Putamen (tissue), 1 donor: Measurements from ENCODE around the gene ANGPTL2.
A peak's percentile ranks its signal among the peaks of the same experiment; 100 is the strongest.
"Not testable (repeated sequence)": the region's sequence is repeated elsewhere in the genome, so short reads cannot be mapped to it uniquely, and the experiment has no call there.

ENCODE experiments used
- DNase-seq: peaks from one replicate; pipeline ENCODE4 v3.0.0-alpha.2; 2016; ENCODE audit warnings: low spot score

ANGPTL2 gene

DNA sequence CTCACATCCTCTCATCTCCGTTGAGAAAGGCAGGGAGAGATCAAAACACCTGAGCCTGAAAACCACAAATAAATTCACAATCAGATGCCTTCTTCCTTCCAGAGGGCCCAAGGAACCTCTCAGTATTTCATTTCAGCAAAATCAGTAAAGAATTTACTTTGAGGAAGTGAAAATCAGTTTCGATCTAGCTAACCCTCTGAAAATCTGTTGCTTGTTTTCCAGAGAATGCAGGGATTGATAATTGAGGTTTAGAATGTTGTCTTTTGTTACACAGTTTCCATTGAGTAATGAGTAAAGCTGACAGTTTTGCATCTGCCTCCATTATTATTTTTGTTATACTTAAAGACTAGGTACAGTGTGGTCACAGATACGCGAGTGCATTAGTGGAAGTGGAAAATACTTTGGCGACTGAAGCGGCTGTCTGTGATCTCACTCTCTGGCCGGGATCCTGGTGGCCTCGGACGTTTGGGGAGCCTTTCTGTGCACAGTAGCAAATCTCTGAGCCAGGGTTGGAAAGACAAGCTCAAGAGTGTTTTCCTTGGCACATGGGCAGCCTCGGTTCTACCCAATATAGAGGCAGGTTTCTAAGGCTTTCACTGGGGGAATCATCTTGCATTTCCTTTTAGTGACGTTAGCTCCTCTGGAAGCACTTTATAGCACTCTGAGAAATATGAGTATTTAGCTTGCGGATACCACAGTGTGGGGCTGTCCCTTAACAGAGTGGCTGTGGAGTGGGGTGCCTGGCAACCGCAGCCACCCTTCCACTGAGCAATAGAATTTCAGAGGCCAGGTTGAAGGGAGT lies 32.2 kb upstream of the ANGPTL2 start:
- DNase-seq = peak; percentile 78

DNA sequence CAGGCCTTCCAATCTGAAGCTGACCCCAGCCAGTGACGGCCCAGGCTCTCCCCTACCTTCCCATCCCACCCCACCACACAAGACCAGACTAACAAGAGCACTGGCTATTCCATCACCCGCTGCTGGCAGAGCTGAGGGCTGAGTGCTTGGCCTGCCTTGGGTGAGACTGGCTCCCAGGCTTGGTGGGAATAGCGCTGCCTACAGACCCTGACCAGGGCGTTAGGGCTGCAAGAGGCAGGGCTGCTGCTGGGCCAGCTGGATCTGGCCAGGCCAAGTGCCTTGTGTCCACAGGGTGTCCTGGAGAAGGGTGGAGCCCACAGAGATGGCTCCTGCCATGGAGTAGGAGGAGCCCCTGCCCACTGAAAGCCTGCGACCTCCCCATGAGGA lies 31.6 kb upstream of the ANGPTL2 start:
- no peak for DNase-seq

DNA sequence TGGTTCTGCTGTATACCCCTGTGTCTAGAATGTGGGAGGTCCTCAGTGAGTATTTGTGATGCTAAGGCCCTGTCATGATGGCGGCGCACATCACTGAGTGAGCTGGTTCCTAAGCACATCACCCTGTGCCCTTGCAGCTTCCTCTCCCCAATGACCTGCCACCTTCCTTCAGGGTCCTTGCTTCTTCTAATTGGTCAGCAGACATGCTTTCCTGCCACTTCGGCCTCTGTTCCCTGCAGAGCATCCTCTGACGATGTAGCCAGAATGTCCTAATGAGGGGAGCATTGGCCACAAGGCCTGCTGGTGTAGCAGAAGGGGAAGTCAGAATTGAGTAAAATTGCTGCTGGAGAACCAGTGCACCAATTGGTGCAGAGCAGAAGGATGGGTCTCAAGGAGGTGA lies 31.1 kb upstream of the ANGPTL2 start:
- DNase-seq = no peak

DNA sequence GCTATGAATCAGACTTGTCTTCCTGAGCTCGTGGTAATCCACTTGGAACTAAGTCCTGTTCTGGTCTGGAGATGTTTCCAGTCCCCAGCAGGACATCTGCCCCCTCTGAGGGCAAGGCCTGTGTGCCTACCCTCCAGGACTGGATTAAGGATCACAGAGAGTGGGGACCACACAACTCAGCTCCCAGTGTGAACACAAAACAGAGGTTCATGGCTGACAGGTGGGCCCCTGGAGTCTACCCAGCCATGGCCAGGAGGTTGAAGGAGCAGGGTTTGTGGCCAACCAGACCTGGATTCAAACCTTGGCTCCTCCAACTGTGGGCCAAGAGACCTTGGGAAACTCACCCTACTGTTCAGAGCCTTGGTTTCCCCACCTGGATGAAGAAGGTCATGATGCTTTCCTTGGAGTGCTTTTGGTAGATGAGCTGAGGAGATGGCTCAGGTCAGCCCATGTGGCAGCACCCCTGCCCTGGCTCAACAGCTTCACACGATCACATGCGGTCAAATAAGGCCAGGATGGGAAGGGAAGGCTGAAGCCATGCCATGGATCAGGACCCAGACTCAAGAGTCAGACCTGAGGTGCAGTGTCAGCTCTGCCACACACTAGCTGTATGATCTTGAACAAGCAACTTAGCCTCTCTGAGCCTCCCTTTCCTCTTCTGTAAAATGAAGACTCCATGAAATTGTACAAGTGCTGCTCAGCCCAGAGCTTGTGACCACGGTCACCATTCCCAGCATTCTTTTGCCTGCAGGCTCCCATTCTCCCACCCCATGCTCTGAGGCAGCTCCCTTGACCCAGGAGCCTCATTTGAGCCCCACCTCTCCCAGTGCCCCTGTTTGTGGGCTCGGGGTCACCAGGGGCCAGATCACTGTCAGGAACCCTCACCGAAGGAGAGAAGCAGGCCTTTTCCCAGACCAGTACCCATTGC lies 27.3 kb upstream of the ANGPTL2 start:
- DNase-seq = no peak

DNA sequence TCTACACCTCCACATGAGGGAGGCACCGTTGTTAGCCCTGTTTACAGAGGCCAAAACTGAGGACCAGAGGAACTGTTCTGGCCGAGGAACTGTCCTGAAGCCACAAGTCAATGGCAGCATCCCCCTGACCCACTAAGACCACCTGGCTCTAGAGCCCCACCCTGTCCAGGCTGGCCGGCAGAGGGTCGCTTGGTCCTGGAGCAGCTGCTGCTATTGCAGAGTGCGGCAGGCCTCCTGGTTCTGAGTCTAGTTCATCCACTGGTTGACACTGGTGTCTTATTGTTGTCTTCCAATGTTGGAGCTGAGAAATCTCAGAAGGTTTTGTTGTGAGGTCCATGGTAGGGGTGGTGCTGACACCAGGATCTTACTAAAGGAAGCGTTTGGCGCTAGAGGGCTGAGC lies 26.6 kb upstream of the ANGPTL2 start:
- no peak for DNase-seq

DNA sequence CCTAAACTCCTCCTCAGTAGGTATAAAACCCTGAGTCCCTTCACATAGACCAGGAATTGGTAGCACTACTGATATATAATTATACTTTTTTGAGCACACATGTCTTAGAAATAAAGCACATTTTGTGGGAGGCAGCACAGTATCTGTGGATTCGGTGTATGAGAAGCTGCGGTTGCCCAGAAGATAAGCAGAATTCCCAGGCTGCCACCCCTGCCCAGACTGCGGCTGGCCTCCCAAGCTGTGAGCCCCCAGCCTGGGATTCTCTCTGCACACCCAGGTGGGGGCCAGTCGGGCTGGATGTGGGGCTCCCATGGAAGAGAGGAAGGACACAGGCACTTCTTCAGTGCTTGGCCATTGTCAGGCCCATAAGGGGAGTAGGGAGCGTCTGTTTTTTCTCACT lies 25.6 kb upstream of the ANGPTL2 start:
- DNase-seq = no peak

DNA sequence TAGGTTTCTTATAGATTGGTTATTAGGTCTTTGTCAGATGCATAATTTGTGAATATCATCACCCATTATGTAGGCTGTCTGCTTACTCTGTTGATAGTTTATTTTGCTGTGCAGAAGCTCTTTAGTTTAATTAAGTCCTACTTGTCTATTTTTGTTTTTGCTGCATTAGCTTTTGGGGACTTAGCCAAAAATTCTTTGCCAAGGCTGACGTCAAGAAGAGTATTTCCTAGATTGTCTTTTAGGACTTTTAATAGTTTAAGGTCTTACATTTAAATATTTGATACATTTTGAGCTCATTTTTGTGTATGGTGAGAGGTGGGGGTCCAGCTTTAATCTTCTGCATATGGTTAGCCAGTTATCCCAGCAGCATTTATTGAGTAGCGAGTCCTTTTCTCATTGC lies 24.8 kb upstream of the ANGPTL2 start:
- DNase-seq = no peak

DNA sequence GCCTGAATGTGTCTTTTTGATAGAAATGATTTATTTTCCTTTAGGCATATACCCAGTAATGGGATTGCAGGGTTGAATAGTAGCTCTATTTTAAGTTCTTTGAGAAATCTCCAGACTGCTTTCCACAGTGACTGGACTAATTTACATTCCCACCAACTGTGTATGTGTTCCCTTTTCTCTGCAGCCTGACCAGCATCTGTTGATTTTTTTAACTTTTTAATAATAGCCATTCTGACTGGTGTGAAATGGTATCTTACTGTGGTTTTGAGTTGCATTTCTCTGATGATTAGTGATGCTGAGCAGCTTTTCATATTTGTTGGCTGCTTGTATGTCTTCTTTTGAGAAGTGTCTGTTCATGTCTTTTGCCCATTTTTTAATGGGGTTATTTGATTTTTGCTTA lies 24.4 kb upstream of the ANGPTL2 start:
- not testable (repeated sequence) for DNase-seq

DNA sequence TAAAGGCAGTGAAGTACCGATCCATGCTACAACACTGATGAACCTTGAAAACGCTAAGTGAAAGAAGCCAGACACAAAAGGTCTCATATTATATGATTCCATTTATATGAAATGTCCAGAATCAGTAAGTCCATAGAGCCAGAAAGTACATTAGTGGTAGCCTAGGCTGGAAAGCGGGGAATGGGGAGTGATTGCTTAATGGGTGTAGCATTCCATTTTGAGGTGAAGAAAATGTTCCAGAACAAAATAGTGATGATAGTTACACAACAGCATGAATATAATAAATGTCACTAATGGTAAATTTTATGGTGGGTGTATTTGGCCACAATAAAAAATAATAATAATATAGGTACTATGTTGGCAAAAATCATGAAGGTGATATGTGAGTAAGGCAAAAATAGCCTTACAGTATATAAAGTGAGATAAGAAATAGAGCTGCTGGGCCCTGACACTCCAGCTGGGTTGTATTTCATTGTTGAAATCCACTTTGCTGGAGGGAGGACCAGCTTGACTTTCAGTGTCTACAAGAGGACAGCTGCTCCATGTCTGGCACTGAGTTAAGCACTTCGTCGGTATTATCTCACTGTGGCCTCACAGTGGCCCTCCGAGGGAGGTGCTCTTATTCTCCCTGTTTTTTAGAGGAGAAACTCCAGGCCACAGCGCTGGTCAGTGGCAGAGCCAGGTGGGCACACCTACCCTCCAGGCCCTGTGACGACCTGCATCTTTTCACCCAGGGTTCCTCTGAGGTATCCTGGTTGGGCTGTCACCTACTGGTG lies 22.4 kb upstream of the ANGPTL2 start:
- no peak for DNase-seq

DNA sequence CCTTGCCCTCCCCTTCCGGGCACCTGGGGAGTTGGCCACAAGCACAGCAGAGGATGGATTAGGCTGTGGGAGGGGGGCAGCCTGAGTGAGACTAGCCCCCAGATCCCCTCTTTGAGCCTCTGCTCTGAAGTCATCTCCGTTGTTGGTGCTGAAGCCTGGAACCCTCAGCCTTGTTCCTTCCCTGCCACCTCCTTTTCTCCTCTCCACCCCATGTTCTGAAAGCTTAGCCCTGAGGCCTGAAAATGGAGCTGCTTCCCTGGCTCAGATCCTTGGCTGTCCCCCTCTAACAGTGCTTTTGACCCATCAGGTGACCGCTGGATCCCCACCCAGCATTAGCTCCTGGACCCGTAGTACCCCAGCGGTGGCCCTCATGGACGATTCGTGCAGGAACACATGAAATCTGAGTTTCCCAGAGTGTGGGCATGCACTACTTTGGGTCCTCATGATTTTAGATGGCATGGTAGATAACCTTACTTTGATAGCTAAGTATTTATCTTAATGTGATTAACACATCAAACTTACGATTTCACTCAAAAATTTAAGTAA lies 21.6 kb upstream of the ANGPTL2 start:
- no peak for DNase-seq

DNA sequence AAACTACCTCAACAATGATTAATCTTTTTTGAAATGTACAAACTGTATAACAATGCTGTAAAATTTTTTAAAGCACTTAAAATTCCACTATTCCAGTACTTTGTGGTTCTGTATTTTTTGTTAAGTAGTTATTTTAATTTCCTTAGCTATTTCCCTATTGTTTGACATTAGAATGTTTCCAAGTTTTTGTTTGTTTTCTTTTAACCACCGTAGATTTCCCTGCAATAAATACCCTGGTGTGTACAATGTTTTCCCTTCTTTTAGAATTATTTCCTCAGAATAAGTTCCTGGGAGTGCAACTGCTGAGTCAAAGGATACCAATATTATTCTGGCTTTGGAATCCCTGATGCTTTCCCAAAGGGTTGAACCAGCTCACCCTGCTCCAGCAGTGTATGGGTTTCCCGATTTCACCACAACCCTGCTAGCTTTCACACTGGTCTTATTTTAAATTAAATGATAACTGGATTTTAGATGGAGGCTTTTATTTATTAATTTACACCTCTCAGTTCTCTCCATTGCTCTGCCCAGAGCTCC lies 20.6 kb upstream of the ANGPTL2 start:
- DNase-seq = no peak

DNA sequence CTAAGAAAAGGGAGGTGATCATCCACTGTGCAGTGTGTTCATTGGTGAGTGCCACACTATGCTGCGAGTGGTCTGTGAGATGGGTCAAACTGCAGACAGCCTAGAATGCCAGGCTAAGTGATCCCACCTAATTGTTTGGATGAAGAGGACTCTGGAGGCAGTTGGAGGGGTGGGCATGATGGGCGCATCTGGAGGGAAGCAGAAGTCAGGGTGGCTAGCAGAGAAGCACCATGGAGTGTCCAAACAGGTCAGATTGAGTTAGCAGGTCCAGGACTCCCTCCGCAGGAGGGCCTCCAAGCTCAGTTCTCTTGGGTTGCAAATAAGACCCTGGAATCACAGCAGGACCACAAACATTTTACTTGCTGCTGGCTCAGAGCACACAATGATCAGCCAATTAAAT lies 19.9 kb upstream of the ANGPTL2 start:
- no peak for DNase-seq

DNA sequence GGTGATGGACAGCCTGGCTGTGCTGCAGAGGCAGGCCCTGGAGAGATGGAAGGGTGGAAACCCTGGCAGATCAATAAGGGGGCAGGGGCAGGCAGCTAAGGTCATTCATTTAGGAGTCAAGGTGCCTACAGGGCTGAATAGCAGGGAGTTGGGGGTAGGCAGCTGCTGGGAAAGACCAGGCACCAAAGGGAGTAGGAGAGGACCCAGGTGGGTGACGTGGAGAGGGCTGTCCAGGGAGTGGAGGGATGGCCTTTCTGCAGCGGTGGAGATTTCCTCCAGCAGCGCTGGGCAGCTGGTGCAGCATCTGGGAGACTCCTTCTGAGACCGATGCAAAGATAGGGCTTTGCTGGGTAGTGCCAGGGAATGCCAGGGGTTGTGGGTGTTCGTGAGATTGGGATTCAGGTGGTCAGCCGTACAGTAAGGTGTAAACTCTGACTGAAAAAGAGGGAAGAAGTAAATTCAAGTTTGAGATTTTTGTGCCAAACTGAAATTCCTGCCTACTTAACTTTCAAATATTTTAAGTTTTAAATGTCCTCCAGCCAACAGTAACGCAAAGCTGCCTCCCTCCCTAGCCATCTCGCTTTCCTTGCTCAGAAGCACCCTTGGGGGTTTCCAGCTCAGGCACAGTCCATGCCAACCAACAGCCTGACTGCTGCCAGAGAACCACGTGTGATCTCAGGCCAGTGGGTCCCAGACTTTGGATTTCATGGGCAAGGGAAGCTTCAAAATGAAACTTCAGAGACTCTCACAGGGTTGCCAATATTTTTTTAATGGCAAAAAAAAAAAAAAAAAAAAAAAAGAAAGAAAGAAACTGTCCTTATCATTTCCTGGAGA lies 18.6 kb upstream of the ANGPTL2 start:
- DNase-seq = no peak

DNA sequence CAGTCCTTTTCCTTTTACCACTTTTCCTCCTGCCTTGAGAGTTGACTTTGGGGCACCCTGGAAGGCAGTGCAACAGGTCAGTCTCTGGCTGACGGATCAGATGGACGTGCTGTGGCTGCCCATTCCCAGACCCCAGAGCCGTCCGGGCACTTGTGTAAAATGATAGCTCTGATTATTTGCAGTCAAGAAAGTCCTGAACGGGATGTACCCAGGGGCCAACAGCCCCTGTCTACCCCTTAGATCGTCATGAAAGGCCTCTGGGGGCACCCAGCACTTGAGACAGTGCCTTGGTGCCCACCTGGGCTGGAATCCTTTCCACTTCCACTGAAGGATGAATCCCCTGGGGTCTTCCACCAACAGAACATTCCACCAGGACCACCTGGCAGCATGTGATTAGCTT lies 17.7 kb upstream of the ANGPTL2 start:
- no peak for DNase-seq

DNA sequence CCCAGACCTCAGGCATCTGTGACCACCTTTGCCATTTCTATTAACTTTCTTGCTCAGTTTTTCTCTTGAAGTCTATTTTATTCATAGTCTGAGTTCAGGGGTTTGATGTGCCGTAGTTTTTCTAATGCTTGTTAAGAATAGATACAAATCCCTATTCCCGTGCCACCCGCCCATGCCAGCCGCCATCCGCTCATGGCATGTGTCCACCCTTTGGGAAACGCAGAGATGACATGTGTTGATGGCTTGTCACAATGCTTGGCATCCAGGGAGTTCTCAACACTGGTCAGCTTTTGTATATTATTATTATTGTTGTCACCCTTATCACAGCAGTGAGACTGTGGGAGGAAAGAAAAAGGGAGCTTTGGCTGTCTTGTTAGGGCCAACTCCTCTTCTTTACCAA lies 17.3 kb upstream of the ANGPTL2 start:
- no peak for DNase-seq

DNA sequence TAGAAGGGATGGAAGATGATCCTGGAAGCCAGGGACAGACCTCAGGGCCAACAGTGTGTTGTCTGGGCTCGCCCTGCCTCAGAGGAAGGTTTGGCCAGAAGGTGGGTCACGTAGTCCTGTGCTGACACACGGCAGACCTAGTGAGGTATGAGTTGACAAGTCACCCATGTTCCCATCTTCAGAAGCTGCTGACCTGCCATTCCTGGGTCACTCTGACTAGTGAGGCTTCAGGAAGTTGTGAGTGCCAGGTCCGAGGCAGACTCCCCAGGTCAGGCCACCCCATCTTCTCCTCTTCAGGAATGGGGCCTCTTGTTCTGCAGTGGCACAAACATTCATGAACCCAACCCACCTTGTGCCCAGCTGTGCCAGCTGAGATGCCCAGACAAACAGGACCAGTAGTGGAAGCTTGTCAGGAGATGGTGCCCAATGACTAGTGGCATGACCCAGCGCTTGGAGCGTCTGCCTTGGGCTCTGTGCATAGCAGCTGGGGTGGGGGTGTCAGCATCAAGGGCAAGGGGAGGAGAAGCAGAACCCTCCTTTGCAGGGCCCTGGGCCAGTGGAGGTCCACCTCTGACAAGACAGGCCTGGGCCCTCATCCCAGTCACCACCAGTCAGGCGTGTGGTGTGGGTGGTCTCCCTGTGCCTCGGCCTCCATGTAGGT lies 16.8 kb upstream of the ANGPTL2 start:
- DNase-seq = no peak

DNA sequence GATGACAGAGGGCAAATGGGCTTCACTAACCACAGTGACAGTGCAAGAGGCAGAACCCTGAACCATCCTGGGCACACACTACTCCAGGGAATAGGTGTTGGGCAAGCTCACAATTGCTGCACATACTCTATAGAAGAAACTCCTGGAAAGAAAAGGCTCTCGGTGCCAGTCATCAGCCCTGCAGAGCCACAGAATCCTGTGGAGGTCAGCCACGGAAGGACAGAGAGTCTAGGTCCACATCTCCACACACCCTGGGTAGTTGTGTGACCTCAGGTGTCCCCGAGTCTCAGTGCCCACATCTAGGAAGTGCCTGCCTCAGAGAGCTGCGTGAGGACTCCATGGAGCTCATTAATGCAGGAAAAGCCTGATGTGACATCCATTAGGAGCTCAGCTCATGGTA lies 16.0 kb upstream of the ANGPTL2 start:
- DNase-seq = no peak

DNA sequence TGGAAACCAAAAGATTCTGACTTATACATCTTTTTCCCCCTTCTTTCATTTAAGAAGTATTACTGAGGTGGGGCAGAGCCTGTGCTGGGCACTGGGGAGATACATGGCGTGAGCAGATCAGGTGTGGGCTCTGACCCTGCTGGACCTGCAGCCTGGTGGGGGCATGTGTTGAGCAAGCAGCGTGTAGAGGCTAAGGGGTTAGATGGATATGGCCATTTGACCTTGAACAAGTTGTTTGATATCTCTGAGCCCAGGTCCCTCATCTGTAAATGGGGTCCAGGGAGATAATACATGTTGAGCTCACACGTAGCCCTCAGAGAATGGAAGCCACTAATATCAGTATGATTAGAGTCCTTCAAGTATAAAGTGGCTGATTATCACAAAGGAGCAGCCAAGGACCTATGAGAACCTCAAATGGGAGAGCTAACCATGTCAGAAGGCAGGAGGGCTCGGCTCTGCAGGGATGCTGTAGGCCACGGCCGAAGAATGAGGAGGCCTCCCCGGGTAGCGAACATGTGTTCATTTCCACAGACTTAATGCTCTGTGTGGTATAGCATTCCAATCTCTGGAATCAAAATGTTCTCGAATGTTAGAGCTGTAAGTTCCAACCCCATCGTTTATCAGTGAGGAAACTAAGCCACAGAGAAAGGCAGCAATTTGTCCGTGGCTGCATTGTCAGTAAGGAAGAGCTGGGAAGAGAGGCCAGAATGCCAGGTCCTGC lies 15.4 kb upstream of the ANGPTL2 start:
- no peak for DNase-seq

DNA sequence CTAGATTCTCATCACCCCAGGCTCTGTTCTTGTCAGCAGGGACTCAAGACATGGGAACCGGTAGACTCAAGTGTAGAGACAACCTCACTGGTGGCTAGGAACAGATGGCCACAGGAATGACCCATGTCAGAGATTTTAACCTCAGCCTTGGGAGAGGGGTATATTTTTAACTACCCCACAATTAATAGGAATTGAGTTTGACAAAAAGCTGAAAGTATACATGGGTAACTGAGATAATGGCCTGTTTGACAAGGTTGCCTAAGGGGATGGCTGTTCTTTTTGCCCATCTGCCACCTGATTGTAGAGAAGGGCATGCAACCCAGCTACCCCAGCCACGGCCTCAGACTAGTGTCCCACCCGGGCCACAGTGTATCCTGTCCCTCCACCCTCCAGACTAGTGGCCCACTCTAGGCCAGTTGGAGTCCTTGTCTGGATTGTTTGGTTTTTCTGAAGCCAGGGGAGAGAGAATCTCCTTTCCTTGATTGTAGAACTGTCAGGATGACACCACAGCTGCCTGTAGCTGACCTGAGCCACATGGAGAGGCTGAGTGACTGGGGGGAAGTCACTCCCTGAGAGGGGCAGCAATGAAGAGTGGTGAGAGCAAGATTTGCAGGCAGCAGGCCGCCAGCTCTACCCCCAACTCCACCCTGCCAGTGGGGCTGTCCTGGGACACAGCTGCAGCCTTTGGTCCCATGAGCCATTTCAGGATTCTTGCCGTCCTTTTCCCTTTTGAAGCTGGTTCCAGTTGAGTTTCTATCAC lies 14.6 kb upstream of the ANGPTL2 start:
- DNase-seq = no peak
